ENCODE results near the gene SLC6A5.

DNA sequence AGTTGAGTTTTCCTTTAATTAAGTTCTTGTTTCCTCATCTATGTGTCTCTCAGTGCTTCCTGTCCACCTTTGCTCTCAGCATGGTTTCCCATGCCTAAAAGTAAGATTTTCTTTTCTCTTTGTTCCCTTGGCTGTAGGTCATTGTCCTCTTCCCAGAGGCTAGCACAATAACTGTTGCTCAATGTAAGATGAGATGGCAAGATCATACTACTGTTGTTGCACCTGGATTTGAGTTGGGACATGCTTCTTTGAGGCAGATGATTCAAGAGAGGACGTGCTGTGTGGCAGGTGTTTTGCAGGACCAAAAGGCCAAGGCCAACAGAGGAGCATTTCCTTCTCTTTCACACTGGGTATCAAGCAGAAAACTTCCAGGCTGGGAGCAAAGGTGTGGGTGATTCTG is 58.7 kb downstream of the SLC6A5 start:
- TF ChIP-seq, protein P1, sequence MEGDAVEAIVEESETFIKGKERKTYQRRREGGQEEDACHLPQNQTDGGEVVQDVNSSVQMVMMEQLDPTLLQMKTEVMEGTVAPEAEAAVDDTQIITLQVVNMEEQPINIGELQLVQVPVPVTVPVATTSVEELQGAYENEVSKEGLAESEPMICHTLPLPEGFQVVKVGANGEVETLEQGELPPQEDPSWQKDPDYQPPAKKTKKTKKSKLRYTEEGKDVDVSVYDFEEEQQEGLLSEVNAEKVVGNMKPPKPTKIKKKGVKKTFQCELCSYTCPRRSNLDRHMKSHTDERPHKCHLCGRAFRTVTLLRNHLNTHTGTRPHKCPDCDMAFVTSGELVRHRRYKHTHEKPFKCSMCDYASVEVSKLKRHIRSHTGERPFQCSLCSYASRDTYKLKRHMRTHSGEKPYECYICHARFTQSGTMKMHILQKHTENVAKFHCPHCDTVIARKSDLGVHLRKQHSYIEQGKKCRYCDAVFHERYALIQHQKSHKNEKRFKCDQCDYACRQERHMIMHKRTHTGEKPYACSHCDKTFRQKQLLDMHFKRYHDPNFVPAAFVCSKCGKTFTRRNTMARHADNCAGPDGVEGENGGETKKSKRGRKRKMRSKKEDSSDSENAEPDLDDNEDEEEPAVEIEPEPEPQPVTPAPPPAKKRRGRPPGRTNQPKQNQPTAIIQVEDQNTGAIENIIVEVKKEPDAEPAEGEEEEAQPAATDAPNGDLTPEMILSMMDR (IDR thresholded peaks at IDR 0.05): no peak
- TF ChIP-seq, protein P2, sequence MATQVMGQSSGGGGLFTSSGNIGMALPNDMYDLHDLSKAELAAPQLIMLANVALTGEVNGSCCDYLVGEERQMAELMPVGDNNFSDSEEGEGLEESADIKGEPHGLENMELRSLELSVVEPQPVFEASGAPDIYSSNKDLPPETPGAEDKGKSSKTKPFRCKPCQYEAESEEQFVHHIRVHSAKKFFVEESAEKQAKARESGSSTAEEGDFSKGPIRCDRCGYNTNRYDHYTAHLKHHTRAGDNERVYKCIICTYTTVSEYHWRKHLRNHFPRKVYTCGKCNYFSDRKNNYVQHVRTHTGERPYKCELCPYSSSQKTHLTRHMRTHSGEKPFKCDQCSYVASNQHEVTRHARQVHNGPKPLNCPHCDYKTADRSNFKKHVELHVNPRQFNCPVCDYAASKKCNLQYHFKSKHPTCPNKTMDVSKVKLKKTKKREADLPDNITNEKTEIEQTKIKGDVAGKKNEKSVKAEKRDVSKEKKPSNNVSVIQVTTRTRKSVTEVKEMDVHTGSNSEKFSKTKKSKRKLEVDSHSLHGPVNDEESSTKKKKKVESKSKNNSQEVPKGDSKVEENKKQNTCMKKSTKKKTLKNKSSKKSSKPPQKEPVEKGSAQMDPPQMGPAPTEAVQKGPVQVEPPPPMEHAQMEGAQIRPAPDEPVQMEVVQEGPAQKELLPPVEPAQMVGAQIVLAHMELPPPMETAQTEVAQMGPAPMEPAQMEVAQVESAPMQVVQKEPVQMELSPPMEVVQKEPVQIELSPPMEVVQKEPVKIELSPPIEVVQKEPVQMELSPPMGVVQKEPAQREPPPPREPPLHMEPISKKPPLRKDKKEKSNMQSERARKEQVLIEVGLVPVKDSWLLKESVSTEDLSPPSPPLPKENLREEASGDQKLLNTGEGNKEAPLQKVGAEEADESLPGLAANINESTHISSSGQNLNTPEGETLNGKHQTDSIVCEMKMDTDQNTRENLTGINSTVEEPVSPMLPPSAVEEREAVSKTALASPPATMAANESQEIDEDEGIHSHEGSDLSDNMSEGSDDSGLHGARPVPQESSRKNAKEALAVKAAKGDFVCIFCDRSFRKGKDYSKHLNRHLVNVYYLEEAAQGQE (IDR thresholded peaks at IDR 0.05; ENCODE audit: insufficient read depth in 1 of 2, low read depth in 2 of 2, low read length in 1 of 2): no peak

All from Panc1 (cell line).